C4-2B (cell line): Measurements from ENCODE around the gene DAB2.

ENCODE experiments used
- CTCF ChIP-seq: fragments of 450-650 bp; conservative IDR thresholded peaks from 2 replicates; pipeline ENCODE4 v1.5.1; 2017; ENCODE audit warnings: mild to moderate bottlenecking
- ZFX ChIP-seq: fragments of 450-650 bp; IDR thresholded peaks from 2 replicates; pipeline ENCODE4 v1.6.1; 2017

GRCh38 chr5:39450487-39450886, 25.7 kb upstream of the DAB2 start:
- TF ChIP-seq CTCF (no peak), ZFX (no peak)
